Inferior parietal cortex (tissue), 1 donor: ENCODE measurements around the gene CCDC106.

Source experiments
- DNase-seq: peaks from one replicate; pipeline ENCODE4 v3.0.0-alpha.2; 2016; ENCODE audit errors: extremely low spot score

CCDC106 gene

DNA sequence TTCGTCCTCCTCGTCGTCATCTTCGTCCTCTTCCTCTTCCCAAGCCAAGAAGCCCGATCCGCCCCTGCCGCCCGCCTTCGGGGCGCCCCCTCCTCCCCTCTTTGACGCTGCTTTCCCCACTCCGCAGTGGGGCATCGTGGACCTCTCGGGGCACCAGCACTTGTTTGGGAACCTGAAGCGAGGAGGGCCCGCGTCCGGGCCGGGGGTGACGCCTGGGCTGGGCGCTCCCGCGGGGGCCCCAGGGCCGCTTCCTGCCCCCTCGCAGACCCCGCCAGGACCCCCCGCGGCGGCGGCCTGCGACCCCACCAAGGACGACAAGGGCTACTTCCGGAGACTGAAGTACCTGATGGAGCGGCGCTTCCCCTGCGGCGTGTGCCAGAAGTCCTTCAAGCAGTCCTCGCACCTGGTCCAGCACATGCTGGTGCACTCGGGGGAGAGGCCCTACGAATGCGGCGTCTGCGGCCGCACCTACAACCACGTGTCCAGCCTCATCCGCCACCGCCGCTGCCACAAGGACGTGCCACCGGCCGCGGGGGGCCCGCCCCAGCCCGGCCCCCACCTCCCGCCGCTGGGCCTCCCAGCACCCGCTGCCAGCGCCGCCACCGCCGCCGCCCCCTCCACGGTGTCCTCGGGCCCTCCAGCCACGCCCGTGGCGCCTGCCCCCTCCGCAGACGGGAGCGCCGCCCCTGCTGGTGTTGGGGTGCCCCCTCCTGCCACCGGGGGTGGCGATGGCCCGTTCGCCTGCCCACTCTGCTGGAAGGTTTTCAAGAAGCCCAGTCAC is 33.9 kb upstream of the CCDC106 start:
- no peak for DNase-seq

- no peak for DNase-seq
These were observed 33.1 kb upstream of the CCDC106 start for GRCh38 chr19:55614711-55615542.

GRCh38 chr19:55615543-55616394 is 32.2 kb upstream of the CCDC106 start:
- DNase-seq: no peak

DNA sequence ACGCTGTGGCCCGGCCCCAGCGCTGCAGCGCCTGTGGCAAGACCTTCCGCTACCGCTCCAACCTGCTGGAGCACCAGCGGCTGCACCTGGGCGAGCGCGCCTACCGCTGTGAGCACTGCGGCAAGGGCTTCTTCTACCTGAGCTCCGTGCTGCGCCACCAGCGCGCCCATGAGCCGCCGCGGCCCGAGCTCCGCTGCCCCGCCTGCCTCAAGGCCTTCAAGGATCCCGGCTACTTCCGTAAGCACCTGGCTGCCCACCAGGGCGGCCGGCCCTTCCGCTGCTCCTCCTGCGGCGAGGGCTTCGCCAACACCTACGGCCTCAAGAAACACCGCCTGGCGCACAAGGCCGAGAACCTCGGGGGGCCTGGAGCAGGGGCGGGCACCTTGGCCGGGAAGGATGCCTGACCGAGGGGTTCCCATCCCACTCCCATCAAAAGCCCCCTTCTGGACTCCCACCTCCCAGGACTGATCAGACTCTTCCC is 31.6 kb upstream of the CCDC106 start:
- no peak for DNase-seq

GRCh38 chr19:55617426-55617825 is 30.6 kb upstream of the CCDC106 start:
- no peak for DNase-seq

GRCh38 chr19:55618426-55618825 is 29.6 kb upstream of the CCDC106 start:
- DNase-seq: no peak

DNA sequence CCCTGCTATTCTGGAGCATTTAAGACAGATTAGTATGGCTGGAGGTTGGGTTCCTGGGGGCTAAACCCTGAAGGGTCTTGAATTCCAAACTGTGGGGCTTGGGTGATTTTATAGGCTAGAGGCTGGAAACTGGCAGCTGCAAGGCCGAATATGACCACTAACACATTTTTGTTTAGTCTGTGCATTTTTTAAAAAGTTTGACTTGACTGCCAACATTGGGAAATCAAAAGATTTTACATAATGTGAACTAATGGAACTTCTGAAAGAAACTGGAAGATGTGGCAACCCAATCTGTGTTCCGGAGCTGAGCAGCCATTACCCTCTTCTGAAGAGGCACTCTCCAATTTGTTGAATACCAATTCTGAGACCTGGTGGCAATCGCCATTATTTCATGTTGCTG is 28.7 kb upstream of the CCDC106 start:
- DNase-seq: no peak

DNA sequence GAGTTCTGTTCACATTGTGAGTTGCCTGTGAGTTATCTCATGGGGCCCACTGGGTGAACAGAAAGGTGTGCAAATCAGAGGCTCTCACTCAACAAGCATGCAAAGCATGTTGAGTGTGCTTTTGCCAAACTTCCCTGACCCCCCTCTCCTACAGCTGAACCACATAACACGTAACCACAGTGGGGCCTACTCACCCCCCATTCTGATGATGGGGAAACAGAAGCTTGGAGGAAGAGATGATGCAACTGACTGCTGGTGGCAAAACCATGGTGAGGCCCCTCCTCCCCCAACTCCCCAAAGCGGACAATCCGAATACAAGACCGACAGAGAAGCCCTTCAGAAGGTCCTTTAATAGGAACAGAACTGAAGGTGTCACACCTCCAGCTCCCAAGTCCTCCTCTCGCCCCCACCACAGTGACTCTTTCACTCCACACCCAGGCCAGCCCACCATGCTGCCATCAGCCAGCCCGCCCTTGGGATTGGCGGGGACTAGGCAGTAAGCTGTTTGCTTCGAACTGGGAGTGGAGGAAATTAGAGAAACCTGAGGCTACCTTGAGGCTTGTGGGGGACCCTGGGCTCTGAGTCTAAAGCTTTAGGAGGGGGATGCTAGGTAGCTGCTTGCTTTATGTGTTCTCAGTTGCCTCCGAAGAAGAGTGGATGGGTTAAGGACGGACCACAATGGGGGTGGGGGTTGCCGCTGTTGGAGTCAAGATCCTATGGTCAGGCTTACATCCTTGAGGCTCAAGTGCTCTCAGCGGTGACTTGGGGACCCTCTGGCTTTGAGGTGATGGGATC is 27.4 kb upstream of the CCDC106 start:
- DNase-seq: no peak

GRCh38 chr19:55621205-55621672 is 26.8 kb upstream of the CCDC106 start:
- no peak for DNase-seq

DNA sequence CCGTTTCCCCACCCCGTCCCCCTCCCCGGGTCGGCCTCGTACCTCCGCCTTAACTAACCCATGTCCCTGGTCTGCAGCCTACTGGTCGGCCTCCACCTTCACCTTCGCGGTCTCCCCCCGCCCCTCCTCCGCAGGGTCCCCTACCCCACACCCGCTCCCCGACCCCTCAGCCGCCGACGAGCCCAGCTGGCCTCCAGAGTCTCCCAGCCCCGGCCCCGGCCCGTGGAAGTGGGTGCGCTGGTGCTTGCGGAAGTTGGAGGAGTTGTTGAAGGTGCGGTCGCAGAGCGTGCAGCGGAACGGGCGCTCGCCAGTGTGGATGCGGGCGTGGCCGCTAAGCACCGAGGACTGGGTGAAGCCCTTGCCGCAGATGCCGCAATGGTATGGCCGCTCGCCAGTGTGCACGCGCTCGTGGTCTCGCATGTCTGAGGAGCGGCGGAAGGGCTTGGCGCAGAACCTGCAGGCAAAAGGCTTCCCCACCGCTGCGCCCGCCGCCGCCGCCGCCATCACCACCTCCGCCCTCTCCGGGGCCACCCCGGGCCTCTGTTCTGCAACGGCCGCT is 26.3 kb upstream of the CCDC106 start:
- no peak for DNase-seq

DNA sequence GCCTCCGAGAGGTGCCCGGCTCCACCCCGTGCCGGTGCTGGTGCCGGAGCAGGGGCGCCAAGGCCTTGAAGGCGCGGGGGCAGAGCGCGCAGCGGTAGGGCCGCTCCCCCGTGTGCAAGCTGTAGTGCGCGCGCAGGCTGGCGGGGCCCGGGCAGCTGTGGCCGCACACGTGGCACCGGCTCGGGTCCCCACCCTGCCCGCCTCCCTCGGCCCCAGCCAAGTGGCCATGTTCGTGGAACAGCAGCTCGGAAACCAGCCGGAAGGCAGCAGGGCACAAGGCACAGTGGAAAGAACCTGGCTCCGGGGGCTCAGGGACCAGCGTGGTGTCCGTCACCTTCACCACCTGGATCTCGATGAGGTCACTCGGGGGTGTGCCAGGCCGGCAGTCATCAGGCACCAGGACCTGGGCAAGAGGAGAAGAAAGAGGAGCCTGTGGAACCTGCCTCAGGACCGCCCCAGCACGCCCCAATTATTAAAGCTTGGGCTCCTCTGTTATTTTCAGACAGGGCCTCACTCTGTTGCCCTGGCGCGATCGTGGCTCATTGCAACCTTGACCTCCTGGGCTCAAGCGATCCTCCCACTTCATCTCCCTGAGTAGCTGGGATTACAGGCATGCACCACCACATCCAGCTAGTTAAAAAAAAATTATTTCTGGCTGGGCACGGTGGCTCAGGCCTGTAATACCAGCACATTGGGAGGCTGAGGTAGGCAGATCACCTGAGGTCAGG is 25.6 kb upstream of the CCDC106 start:
- no peak for DNase-seq

GRCh38 chr19:55623130-55623529 is 24.9 kb upstream of the CCDC106 start:
- DNase-seq: no peak

- DNase-seq: no peak
These were observed 24.5 kb upstream of the CCDC106 start for GRCh38 chr19:55623561-55623960.

GRCh38 chr19:55624109-55625003 is 23.7 kb upstream of the CCDC106 start, which contains the start of gene ZNF784:
ZNF784 (minus strand) TSS chr19:55624566; CDS start chr19:55624561, 5 bp downstream.
- DNase-seq: peak; percentile 89

DNA sequence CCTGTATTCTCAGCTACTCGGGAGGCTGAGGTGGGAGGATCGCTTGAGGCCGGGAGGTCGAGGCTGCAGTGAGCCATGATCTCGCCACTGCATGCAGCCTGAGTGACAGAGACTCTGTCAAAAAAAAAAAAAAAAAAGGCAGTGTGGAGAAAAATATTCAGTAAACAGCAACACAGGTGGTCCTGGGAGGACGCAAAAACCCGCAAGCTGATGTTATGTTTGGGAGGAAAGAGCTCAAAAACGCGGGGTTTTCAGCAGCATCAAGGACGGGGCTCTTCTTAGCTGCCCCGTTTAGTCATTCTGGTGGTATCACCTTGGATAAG is 23.0 kb upstream of the CCDC106 start:
- no peak for DNase-seq

DNA sequence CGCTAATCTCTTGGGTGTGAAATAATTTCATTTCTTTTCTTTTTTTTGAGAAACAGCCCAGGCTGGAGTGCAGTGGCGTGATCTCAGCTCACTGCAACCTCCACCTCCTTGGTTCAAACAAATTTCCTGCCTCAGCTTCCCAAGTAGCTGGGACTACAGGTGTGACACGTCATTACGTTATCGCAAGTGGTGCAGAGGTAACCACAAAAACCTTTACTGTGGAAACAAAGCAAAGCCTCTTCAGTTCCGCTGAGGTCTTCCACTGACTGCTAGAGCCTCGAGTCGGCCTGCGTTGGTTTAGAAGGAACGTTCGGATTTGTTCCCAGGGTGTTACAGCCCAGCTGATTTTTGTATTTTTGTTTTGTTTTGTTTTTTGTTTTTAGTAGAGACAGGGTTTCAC is 21.7 kb upstream of the CCDC106 start:
- no peak for DNase-seq

DNA sequence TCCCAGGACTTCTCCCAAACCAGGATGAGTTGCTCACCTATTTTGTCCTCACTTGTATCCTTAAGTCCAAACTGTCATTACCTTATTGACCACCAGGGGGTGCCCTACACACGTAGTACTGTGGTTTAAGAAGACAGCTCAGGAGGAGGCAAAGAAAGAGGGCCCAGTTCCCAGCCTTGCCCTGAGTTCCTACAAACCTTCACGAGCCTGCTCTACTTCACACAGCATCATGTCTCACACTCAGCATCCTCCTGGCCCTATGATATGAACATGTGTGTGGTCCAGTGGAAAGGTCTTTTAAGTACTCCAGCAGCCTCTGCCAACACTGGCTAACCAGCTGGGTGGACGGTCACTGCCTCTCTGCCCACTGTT is 15.6 kb upstream of the CCDC106 start:
- DNase-seq: peak; percentile 98

GRCh38 chr19:55633861-55634260 is 14.2 kb upstream of the CCDC106 start:
- no peak for DNase-seq

DNA sequence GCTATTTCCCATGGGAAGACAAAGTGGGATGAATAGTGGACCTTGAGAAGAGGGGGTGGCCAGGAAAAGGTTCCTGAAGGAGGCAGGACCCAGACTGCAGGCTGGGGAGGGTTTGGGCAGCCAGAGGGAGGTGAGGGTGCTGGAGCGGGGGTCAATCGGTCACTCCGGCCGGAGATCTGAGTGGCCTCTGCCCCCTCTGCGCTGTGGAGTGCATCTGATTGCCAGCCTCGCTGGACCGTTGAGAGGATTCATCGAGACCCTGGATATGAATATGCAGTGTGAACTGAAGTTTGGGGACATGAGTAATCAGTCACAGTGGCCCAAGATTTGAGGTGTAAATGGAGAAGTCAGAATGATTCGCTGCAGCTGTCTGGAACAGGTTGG is 12.7 kb upstream of the CCDC106 start:
- no peak for DNase-seq
